ENCODE data around the gene HEATR3.

HEATR3 gene

GRCh38 chr16:50079397-50080140, 13.8 kb downstream of the HEATR3 start:
- Histone ChIP-seq H3K4me1 (ENCODE audit: insufficient read depth, low read length) (no peaks in the 10 kb centered on the region), H3K27me3 (ENCODE audit: control insufficient read depth in 1 of 2, insufficient read depth in 2 of 2, low read length in 2 of 2) (no peaks in the 10 kb centered on the region), H3K27ac (ENCODE audit: low read depth, low read length) (no peak overlapping the region), H3K36me3 (ENCODE audit: insufficient read depth, low read length) (peaks cover 27% of the 10 kb centered on the region), H3K4me3 (ENCODE audit: low read depth in 1 of 2, low read length in 2 of 2) (no peak overlapping the region), H3K9ac (ENCODE audit: low read length) (no peak overlapping the region), H3K9me3 (ENCODE audit: low read length) (no peaks in the 10 kb centered on the region)

GRCh38 chr16:50081428-50082018, 15.8 kb downstream of the HEATR3 start:
- Histone ChIP-seq H3K4me1 (ENCODE audit: insufficient read depth, low read length) (no peaks in the 10 kb centered on the region), H3K4me3 (ENCODE audit: low read depth in 1 of 2, low read length in 2 of 2) (no peak overlapping the region), H3K36me3 (ENCODE audit: insufficient read depth, low read length) (peaks cover 42% of the 10 kb centered on the region), H3K9me3 (ENCODE audit: low read length) (no peaks in the 10 kb centered on the region), H3K27me3 (ENCODE audit: control insufficient read depth in 1 of 2, insufficient read depth in 2 of 2, low read length in 2 of 2) (no peaks in the 10 kb centered on the region), H3K27ac (ENCODE audit: low read depth, low read length) (no peak overlapping the region), H3K9ac (ENCODE audit: low read length) (no peak overlapping the region)

GRCh38 chr16:50083996-50084395, 18.2 kb downstream of the HEATR3 start:
- H3K4me1 ChIP-seq (ENCODE audit: insufficient read depth, low read length): no peaks in the 10 kb centered on the region
- no peak overlapping the region for H3K27ac ChIP-seq (ENCODE audit: low read depth, low read length)
- peaks cover 47% of the 10 kb centered on the region for H3K36me3 ChIP-seq (ENCODE audit: insufficient read depth, low read length)
- H3K9me3 ChIP-seq (ENCODE audit: low read length): no peaks in the 10 kb centered on the region
- no peaks in the 10 kb centered on the region for H3K27me3 ChIP-seq (ENCODE audit: control insufficient read depth in 1 of 2, insufficient read depth in 2 of 2, low read length in 2 of 2)
- H3K9ac ChIP-seq (ENCODE audit: low read length): no peak overlapping the region
- no peak overlapping the region for H3K4me3 ChIP-seq (ENCODE audit: low read depth in 1 of 2, low read length in 2 of 2)

- Histone ChIP-seq H3K9ac (ENCODE audit: low read length) (no peak overlapping the region), H3K36me3 (ENCODE audit: insufficient read depth, low read length) (peaks cover 35% of the 10 kb centered on the region), H3K4me1 (ENCODE audit: insufficient read depth, low read length) (no peaks in the 10 kb centered on the region), H3K4me3 (ENCODE audit: low read depth in 1 of 2, low read length in 2 of 2) (no peak overlapping the region), H3K9me3 (ENCODE audit: low read length) (no peaks in the 10 kb centered on the region), H3K27ac (ENCODE audit: low read depth, low read length) (no peak overlapping the region), H3K27me3 (ENCODE audit: control insufficient read depth in 1 of 2, insufficient read depth in 2 of 2, low read length in 2 of 2) (no peaks in the 10 kb centered on the region)
Observed at GRCh38 chr16:50086176-50086575, 20.4 kb downstream of the HEATR3 start.

- H3K27ac ChIP-seq (ENCODE audit: low read depth, low read length): no peak overlapping the region
- H3K4me1 ChIP-seq (ENCODE audit: insufficient read depth, low read length): no peaks in the 10 kb centered on the region
- H3K4me3 ChIP-seq (ENCODE audit: low read depth in 1 of 2, low read length in 2 of 2): no peak overlapping the region
- peaks cover 35% of the 10 kb centered on the region for H3K36me3 ChIP-seq (ENCODE audit: insufficient read depth, low read length)
- H3K9me3 ChIP-seq (ENCODE audit: low read length): no peaks in the 10 kb centered on the region
- H3K9ac ChIP-seq (ENCODE audit: low read length): no peak overlapping the region
- no peaks in the 10 kb centered on the region for H3K27me3 ChIP-seq (ENCODE audit: control insufficient read depth in 1 of 2, insufficient read depth in 2 of 2, low read length in 2 of 2)
Observed at GRCh38 chr16:50088302-50088701, 22.5 kb downstream of the HEATR3 start.

GRCh38 chr16:50092891-50093290, 27.1 kb downstream of the HEATR3 start:
- H3K27ac ChIP-seq (ENCODE audit: low read depth, low read length): no peak overlapping the region
- no peak overlapping the region for H3K4me3 ChIP-seq (ENCODE audit: low read depth in 1 of 2, low read length in 2 of 2)
- peaks cover 4% of the 10 kb centered on the region for H3K36me3 ChIP-seq (ENCODE audit: insufficient read depth, low read length)
- H3K4me1 ChIP-seq (ENCODE audit: insufficient read depth, low read length): no peaks in the 10 kb centered on the region
- no peaks in the 10 kb centered on the region for H3K9me3 ChIP-seq (ENCODE audit: low read length)
- H3K9ac ChIP-seq (ENCODE audit: low read length): no peak overlapping the region
- no peaks in the 10 kb centered on the region for H3K27me3 ChIP-seq (ENCODE audit: control insufficient read depth in 1 of 2, insufficient read depth in 2 of 2, low read length in 2 of 2)

GRCh38 chr16:50093607-50094539, 28.1 kb downstream of the HEATR3 start:
- Histone ChIP-seq H3K27ac (ENCODE audit: low read depth, low read length) (peak overlapping the region; percentile 52), H3K4me1 (ENCODE audit: insufficient read depth, low read length) (no peaks in the 10 kb centered on the region), H3K9ac (ENCODE audit: low read length) (no peak overlapping the region), H3K36me3 (ENCODE audit: insufficient read depth, low read length) (no peaks in the 10 kb centered on the region), H3K4me3 (ENCODE audit: low read depth in 1 of 2, low read length in 2 of 2) (no peak overlapping the region), H3K9me3 (ENCODE audit: low read length) (no peaks in the 10 kb centered on the region), H3K27me3 (ENCODE audit: control insufficient read depth in 1 of 2, insufficient read depth in 2 of 2, low read length in 2 of 2) (no peaks in the 10 kb centered on the region)

- H3K36me3 ChIP-seq (ENCODE audit: insufficient read depth, low read length): peaks cover 6% of the 10 kb centered on the region
Observed at GRCh38 chr16:50096791-50097190, 31.0 kb downstream of the HEATR3 start.

GRCh38 chr16:50099957-50100648, 34.3 kb downstream of the HEATR3 start:
- no peak overlapping the region for H3K4me3 ChIP-seq (ENCODE audit: low read depth in 1 of 2, low read length in 2 of 2)
- H3K4me1 ChIP-seq (ENCODE audit: insufficient read depth, low read length): no peaks in the 10 kb centered on the region
- no peaks in the 10 kb centered on the region for H3K9me3 ChIP-seq (ENCODE audit: low read length)
- no peak overlapping the region for H3K27ac ChIP-seq (ENCODE audit: low read depth, low read length)
- H3K36me3 ChIP-seq (ENCODE audit: insufficient read depth, low read length): peaks cover 22% of the 10 kb centered on the region
- no peaks in the 10 kb centered on the region for H3K27me3 ChIP-seq (ENCODE audit: control insufficient read depth in 1 of 2, insufficient read depth in 2 of 2, low read length in 2 of 2)
- no peak overlapping the region for H3K9ac ChIP-seq (ENCODE audit: low read length)

More at GRCh38 chr16:50096791-50097190, 31.0 kb downstream of the HEATR3 start:
- no peaks in the 10 kb centered on the region for H3K9me3 ChIP-seq (ENCODE audit: low read length)
- no peaks in the 10 kb centered on the region for H3K27me3 ChIP-seq (ENCODE audit: control insufficient read depth in 1 of 2, insufficient read depth in 2 of 2, low read length in 2 of 2)
- no peak overlapping the region for H3K4me3 ChIP-seq (ENCODE audit: low read depth in 1 of 2, low read length in 2 of 2)
- no peak overlapping the region for H3K9ac ChIP-seq (ENCODE audit: low read length)
- no peak overlapping the region for H3K27ac ChIP-seq (ENCODE audit: low read depth, low read length)
- H3K4me1 ChIP-seq (ENCODE audit: insufficient read depth, low read length): no peaks in the 10 kb centered on the region

GRCh38 chr16:50102051-50102746, 36.4 kb downstream of the HEATR3 start:
- Histone ChIP-seq H3K9me3 (ENCODE audit: low read length) (no peaks in the 10 kb centered on the region), H3K27ac (ENCODE audit: low read depth, low read length) (no peak overlapping the region), H3K27me3 (ENCODE audit: control insufficient read depth in 1 of 2, insufficient read depth in 2 of 2, low read length in 2 of 2) (no peaks in the 10 kb centered on the region), H3K4me1 (ENCODE audit: insufficient read depth, low read length) (no peaks in the 10 kb centered on the region), H3K4me3 (ENCODE audit: low read depth in 1 of 2, low read length in 2 of 2) (no peak overlapping the region), H3K9ac (ENCODE audit: low read length) (no peak overlapping the region), H3K36me3 (ENCODE audit: insufficient read depth, low read length) (peaks cover 22% of the 10 kb centered on the region)
